Activated CD4-positive, alpha-beta T cell treated with anti-CD3 and anti-CD28 coated beads for 48 hours (primary cell): ENCODE data around the gene MDM1.

Source experiments
- DNase-seq: peaks from one replicate; pipeline ENCODE4 v3.0.0-alpha.2; 2020

Gene MDM1

DNA sequence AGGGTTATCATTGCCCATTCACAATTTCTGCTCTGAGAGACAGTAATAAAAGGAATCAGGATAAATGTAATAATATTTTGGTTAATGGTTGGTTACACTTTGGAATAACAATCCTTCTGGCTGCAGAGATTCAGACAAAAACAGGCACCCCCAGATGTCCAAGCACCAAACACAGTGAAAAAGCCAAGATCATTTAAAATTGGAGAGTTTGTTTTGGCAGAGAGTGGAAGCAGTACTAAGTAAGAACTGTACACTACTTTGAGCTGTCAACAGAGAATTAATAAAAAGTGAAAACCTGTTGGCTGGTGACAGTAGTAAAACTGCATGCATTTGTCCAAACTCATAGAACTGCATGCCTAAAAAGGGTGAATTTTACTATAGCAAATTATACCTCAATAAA, 63.2 kb downstream of the MDM1 start:
- no peak for DNase-seq

DNA sequence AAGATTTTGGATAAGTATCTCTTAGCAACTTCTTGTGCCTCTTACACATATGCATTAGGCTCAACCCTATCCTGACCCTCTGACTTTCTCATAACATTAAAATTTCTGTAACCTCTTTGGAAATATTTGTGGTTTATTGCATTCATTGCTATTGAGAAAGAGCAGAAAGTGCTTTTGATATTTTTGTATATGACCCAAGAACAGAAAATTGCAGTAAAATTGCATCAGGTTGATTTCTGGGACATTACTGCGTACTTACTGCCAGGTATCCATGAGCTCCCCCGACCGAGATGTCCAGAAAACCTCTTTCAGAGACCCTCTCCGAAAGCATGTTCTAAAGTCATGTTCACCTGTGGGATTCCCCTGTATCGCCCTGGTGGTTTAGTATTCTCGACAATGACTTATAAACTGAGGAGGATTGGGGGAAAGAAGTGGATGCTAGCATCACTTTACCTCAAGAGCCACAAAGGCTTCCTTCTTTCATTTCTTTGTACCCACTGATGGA, 64.2 kb downstream of the MDM1 start:
- no peak for DNase-seq

DNA sequence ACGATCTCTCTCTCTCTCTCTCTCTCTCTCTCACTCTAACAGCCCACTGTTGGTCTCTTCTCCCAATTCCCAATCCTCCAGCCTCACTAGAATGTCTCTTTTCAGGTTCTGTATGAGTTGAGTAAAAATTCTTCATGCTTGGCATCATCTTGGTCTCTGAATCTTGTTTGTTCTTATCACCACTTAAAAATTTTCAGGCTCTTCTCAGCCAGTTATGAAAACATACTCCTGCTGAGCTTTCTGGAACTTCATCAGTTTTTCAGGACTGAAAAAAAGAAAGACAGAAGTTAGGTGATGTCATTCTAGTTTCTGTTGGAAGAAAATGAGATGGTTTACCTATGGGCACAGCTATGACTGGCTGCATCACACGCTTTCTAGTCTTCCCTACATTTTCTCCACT, 67.3 kb downstream of the MDM1 start:
- DNase-seq, result no peak

DNA sequence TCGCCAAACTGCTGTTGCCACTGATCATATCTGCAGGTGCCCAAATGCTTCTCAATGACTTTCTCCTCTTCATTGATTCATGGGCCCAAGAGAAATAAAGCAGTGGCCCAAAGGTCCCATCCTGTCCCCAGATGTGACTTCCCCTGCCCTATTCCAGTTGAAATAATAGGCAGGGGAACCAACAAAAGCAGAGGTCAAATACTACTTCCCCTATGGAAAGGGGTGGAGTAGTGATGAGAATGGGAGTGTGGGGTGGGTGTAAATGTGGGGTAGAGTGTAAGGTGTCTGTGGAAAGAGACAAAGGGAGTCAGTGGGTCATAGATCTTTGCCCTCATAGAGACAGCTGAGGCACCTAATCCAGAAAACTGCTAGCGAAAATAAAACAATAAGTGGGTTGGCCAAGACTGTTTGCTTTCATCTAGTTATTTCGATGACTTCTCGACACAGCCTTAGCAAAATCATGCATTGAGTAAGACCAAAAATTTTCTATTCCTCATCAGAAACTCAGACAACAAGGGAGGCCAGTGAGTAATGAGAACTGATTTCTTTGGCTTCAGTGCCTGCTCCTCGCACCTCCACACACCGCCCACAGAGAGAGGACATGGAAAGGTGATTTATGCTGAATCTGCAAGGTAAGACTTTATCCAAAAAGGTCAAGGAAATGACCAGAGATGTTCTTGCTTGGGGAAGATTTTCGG, 67.9 kb downstream of the MDM1 start:
- DNase-seq, result no peak

DNA sequence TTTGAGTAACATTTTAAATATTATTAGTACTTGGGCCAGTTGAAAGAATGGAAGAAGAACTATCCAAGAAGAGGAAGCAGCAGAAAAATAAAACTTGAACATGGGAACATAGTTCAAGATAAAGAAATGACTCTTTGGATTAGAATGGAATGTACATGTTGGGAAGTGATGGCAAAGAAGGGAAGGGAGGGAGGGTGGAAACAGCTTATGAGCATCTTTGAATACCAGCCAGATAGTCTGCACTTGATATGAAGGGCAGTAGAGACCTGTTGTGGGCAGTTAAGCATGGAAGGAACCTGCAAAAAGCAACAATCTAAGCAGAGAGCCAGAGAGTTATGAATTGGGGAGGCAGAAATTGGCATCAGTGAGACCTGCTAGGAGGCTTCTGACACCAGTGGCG, 68.8 kb downstream of the MDM1 start:
- DNase-seq, result no peak

DNA sequence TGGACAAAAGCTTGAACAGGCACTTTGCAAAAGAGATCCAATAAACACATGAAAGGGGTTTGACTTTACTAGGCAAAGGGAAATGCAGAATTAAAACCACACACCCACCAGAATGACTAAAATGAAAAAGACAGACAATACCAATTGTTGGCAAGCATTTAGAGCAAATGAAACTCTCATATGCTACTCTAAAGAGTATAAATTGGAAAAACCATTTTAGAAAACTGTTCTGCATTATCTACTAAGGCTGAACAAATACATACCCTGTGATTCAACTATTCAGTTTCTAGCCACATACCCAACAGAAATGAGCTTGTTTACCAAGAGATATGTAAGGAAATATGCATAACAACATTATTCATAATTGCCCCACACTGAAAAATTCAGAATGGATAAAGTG, 70.3 kb downstream of the MDM1 start:
- no peak for DNase-seq

DNA sequence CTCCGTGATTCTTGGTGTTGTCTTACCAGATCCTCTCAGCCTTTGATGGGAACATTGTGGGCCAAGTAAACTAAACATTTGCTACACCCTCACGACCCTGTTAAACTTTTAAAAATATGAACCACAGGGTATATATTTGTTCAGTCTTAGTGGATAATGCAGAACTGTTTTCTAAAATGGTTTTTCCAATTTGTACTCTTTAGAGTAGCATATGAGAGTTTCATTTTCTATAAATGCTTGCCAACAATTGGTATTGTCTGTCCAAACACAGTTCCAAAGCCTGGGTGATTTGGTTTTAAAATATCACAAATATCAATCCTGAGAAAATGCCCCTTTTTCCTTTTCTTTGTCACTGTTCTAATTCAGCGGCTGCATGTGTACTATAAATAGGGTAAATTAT, 72.0 kb downstream of the MDM1 start:
- DNase-seq, result no peak

DNA sequence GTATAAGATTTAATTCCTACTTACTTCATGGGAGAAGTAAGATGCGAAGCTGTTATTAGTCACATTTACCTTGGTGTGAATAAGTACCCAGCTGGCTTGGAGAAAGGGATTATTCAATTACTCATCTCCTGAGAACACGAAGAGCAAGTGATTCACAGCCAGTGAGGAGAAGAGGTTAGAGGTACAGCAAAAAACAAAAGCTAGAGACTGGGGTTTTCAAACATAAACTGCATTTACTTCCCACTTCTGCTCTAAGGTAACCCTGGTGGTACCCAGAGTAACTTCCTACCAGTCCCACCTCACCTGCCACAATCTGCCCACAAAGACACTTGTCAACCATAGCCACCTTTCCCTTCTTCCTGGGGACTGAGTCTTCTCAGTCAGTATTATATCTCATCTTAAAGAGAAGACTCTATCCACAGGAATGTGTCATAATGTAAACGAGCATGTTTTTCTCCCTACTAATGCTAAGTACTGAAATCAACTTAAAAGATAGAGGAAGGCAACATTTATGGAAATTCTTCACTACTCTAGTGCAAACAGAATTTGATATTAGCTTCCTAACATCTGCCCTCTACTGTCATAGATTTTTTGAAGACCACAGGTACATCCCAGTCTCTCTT, 72.7 kb downstream of the MDM1 start:
- peak; percentile 36 for DNase-seq

DNA sequence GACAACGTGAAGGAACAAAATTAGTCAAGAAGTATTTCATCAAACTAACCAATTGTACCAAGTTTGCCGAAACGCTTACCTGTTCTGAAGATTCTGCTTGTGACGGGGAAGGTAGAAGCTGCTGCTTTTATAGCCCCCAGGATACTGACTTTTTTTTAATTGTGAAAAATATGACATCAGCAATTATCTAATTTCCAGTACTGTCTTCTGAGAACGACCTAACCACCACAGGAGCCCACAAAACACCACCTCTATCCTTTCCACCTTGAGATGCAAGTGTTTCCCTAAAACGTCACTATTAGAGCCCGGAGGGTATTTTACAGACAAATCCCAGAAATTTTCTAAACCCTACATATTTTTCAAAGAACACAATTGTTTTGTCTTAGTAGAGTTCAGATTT, 78.7 kb downstream of the MDM1 start, which contains the start of gene IL22:
Gene IL22 (minus strand): TSS at position 101 of the 400 bp plus-strand sequence. CDS start 156 bp downstream, outside the sequence.
- no peak for DNase-seq

DNA sequence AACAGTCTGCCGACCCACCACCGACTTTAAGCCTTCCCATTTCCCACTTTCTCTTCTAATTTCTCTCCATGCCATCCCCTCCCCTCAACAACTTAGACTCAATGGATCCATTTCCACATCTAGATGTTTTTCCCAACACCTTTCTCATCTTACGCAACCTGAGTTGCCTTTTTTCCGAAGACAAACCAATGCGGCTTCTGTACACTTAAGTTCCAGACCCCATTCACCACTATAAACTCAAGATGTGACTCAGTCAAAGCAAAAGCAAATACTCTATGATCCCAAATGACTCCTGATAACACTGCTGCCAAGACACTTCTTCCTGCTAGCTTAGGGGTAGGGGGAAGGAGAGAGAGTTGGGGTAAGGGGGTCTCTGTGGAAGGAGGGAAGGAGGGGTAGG, 80.1 kb downstream of the MDM1 start:
- DNase-seq, result no peak

DNA sequence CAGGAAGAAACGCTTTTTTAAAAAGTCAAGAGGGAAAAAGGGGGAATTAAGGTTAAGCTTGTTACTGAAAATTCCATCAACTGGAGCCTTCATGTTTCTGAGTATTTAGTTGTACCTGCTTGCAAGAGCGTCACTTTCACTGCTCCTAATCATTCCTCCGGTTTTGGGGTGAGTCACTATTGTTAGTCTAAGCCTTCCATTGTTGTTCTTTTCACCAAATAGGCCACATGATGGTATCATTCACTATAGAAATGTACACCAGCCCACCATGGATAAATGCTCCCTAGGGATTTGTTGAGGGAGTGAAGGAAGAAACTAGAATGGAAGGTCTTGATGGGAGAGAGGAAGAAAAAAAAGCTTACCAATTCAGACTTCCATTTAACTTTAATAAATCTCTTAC, 81.7 kb downstream of the MDM1 start:
- no peak for DNase-seq

DNA sequence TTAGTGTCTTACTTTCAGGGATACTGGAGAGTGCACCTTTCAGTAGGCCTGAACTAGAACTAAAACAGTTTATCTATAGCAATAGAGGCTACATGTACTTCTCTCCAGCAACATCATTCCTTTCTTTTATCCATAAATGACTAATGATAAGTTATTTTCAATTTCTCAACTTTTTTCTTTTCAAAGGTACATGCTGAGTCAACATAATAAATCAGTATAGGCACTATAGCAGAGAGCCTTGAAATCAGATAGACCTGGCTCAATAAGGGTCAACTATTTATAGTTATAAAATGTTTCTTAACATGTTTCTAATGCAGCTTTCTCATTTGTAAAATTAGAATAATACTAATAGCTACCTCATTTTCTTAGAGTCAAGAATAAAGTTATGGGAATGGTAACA, 84.4 kb downstream of the MDM1 start:
- no peak for DNase-seq

DNA sequence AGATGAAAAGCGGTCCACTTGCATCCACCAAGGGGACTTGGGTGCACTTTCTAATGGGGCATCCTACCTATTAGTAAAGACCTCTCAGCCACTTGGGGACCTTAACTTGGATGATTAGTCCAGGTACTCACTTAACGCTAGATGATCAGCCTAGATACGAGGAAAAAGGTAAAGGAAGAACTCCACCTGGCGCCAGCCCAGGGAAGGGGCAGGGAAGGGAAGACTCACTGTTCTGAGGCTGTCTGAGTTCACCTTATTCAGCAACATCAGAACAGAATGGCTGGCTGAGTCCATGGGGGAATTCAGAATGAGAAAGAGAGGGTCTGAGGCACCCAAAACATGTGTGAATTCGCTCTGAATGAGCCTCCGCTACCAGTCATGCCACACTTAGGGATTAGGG, 85.8 kb downstream of the MDM1 start:
- no peak for DNase-seq

DNA sequence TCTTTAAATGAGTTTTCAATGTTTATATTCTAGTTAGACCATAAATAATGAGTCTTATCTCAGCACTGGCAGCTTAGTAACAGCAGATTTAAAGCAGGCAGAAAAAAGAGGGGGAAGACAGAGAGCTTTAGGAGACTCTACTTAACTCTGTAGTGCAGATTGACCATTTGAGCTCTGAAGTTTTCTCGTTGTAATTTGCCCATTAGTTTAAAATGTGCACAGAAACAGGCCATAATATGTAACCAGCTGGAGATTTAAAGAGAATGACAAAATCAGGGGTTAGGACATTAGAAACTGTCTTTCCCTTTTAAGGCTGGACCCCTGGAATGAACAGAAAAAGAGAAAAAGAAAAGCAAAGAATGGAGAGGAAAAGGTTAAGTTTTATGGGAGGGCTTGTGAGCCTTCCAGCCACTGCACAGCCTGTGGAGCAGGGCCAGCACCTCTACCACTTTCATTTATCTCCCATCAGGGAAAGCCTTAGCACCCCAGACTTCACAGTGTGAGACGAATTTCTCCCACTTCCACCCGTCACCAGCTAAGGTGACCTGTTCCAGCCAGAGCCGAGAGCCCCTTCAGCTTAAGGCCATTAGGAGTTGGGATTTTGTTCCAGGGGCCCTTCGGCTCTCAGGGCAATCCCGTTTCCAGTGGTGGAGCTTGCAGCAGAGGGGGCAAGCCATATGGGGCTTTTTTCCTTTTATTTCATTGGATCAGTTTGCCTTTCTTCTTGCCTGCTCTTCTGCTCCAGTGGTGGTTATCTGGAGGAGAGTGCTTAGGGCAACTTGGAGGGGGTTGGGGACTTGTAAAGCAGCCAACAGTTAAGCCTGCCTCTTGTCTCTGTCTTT, 86.8 kb downstream of the MDM1 start:
- no peak for DNase-seq
